AML-193 (cell line): ENCODE measurements around the gene BOLA2B.
"Not testable (repeated sequence)": the region's sequence is repeated elsewhere in the genome, so short reads cannot be mapped to it uniquely, and the experiment has no call there.

ENCODE experiments used
- DNase-seq, 2 experiments: peaks; one replicate each; lab custom pipeline; 2025; lab: John Stamatoyannopoulos, UW

Gene BOLA2B

DNA sequence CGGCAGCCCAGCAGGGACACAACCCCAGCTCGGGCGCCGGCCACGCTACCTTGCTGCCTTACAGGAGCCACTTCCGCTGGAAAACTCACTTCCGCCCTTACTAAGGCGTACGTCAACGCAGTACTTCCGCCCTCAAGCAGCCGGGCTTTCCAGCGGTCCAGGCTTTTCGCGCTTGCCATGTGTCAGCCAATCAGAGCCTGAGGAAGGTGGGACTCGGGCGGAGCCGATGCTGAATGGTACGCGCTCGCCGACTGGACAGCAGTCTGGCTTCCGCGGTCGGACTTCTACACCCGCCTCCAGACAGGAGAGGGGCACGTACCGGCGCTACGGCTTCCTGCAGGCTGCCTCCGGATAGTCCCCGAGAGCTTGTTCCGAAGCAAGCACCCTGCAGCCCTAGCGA lies at the start of gene BOLA2B, which contains the start of gene SLX1A:
Gene BOLA2B (minus strand): TSS at position 52 of the 400 bp plus-strand sequence. CDS start 71 bp downstream, outside the sequence.
Gene SLX1A (plus strand): TSS at position 261 of the 400 bp plus-strand sequence. CDS start 210 bp downstream, outside the sequence.
- not testable (repeated sequence) for DNase-seq

DNA sequence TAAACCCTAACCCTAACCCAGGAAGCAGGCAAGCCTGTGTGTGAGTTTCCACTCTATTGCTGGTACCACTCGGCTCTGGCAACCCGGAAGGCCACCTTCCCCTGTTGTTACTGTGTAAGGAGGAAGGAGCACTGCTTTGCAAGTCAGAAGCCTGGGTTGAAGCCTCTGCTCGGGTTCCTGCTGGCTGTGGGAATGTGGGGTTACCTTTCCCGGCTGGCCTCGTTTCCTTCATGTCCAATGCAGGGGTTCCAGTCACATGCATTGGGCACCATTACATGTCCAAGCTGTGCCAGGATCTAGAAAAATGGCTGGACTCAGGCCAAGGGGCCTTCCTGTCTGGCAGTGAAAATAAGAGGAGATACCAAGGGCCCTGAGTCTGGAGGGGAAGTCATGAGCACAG lies 23.6 kb upstream of the BOLA2B start:
- not testable (repeated sequence) for DNase-seq

DNA sequence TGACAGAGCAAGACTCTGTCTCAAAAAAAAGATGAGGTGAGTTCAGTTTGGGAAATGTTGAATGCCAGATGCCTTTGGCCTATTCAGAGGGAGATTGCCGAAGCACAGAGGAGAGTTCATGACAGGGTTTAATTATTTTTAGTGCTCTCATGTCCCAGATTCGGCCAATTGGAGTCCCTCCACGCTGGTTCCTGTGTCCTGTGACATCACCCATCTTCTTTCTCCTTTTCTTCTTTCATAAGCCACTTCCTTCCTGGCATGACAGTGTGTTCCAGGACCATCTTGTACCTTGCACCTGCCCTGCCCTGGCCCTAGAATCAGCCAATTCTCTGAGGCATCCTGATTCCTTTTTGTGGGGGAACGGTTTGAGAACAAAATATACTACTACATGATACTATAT lies 17.9 kb upstream of the BOLA2B start:
- DNase-seq = not testable (repeated sequence)

GRCh38 chr16:30209032-30209431 lies 15.6 kb upstream of the BOLA2B start:
- not testable (repeated sequence) for DNase-seq

- not testable (repeated sequence) for DNase-seq
Measured at GRCh38 chr16:30207063-30207704, 13.7 kb upstream of the BOLA2B start.

DNA sequence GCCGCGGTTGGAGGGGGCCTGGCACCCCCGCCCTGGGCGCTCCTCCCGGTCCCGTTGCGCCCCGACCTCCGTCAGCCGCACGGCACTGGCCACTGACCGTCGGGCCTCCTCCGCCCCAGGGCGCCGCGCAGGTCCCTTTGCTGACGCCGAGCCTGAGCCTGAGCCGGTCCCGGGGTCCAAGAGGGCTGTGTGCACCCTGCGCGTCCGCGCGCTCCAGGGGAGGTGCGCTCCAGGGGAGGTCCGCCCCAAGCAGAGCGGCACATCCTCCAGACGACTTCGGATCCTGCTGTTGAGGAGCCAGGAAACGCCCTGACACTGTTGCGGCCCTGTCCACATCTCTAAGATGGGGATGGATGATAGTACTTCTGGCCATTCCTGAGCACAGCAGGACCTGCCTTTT lies 12.8 kb upstream of the BOLA2B start:
- DNase-seq = not testable (repeated sequence)

GRCh38 chr16:30205541-30206236 lies 12.2 kb upstream of the BOLA2B start:
- not testable (repeated sequence) for DNase-seq

- not testable (repeated sequence) for DNase-seq
Measured at GRCh38 chr16:30199608-30200343, 6.3 kb upstream of the BOLA2B start.

- not testable (repeated sequence) for DNase-seq
Measured at GRCh38 chr16:30199049-30199448, 5.6 kb upstream of the BOLA2B start, which contains the start of gene SULT1A3. Gene SULT1A3, plus strand, starts transcription at chr16:30199255. Its CDS starts 1,474 bp downstream, at chr16:30200729.

DNA sequence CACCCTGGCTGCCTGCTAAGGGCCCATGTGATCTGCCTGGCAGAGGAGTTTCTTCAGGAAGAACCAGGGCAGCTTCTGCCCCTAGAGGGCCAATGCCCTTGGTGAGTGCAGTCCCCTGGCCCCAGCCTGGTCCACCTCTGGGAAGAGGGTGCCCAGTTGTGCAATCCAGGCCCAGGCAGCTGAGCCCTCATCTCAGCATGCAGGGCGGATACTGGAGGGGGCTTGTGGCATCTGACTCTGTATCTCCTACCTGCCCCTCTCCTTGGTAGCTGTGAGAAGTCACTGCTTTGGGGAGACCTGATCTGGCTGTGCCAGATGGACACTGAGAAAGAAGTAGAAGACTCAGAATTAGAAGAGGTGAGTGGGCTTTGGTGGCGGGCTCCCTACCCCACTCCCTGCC lies 3.5 kb upstream of the BOLA2B start:
- not testable (repeated sequence) for DNase-seq

DNA sequence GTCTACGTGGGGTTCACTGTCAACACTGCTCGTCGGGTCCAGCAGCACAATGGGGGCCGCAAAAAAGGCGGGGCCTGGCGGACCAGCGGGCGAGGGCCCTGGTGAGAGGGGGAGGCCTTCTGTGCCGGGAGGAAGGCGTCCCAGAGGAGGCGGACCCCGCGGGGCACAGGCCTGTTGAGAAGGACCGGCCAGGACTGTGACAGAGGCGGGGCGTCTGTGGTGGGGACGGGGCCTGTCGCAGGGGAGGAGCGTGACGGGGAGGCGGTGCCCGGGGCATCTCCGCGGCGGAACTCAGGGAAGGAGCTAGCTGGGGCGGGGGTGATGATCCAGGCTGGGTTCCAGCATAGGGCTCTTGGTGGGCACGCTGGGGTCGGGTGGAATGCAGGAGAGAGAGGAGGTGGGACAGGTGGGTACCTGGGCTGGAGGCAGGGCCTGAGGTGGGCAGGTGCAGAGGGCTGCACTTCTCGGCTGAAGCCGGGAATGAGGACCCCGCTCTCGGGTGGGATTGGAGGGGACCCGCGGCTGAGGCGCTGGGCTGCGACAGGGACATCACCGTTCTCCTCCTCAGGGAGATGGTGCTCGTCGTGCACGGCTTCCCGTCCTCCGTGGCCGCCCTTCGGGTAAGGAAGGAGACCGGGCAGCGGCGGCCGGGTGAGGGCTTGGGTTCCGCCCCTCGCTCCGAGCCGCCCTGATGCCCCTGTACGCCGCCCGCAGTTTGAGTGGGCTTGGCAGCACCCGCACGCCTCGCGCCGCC lies 883 bp upstream of the BOLA2B start:
- DNase-seq = not testable (repeated sequence)

DNA sequence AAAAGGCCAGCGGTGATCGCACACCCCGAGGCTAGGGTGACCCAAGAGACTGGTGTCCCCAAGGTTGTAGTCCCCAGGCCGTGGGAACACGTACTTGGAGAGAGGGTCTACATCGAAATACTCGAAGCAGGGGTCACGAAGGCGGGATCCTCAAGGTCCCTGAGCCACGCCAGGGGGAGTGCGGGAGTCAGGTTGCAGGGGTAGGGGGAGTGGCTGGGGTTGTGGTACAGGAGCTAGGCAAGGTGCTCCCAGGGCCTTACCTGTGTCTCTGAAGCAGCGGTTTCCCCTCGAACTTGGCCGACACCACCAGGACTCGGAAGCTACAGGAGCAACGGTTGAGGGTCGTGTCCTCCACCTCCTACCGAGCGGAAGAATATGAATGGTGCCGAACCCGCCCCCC lies 368 bp downstream of the BOLA2B start:
- DNase-seq = not testable (repeated sequence)

DNA sequence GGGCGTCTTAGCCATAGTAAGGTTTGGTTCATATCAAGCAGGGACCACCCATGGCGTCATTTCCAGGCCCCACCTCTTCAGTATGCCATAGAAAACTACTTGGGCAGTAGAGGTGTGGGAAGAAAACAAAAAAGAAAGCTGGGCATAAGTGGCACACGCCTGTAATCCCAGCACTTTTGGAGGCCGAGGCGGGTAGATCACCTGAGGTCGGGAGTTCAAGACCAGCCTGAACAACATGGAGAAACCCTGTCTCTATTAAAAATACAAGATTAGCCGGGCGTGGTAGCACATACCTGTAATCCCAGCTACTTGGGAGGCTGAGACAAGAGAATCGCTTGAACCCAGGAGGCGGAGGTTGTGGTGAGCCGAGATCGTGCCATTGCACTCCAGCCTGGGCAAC lies 2.3 kb downstream of the BOLA2B start:
- not testable (repeated sequence) for DNase-seq

GRCh38 chr16:30187971-30188561 lies 5.4 kb downstream of the BOLA2B start:
- DNase-seq = no peak

GRCh38 chr16:30187556-30187865 lies 6.0 kb downstream of the BOLA2B start:
- no peak for DNase-seq

GRCh38 chr16:30186782-30187555 lies 6.5 kb downstream of the BOLA2B start:
- DNase-seq = peak; percentile 21 to 39

DNA sequence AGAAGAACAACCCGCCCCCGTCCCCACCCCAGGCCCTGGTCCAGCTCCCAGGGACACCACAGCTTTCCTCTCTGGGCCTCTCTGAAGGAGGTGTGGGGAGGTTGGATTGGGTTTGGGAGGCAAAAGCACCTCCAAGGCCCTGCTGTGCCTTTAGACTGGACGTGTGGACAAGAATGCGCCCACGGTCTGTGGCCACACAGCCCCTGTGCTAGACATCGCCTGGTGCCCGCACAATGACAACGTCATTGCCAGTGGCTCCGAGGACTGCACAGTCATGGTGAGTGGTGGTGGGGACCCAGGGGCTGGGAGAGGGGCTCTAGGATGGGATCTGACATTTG lies 7.1 kb downstream of the BOLA2B start:
- DNase-seq = no peak

GRCh38 chr16:30185683-30186421 lies 7.6 kb downstream of the BOLA2B start:
- DNase-seq = peak; percentile 95 to 98

DNA sequence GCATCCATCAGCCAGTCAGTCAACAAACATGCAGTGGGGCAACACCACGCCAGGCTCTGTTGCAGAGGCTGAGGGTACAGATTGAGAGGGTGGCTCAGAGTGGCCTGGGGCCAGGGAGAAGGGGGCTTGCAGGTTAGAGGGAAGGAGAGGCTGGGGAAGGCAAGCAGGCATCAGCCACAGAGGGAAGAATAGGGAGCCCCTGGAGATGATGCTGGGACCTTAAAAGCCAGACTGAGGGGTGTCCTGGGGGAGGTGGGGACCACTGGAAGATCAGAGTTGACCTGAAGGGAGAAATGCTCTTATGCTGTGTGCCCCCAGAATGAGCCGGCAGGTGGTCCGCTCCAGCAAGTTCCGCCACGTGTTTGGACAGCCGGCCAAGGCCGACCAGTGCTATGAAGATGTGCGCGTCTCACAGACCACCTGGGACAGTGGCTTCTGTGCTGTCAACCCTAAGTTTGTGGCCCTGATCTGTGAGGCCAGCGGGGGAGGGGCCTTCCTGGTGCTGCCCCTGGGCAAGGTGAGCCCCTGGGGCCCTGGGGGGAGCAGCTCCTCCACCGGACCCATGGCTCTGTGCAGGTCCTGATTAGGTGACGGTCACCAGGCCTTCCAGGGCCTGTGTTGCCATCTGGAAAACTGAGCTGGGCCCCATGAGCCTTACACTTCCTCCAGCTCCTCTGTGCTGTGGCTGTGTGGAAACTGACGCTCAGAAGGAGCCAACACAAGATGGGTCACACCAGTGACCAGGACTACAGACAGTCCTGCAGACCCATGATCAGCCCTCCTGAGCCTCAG lies 8.4 kb downstream of the BOLA2B start:
- peak; percentile 69 to 75 for DNase-seq
